SK-N-SH (cell line): ENCODE results near the gene VWA5B1.

Experiments used
- CTCF ChIP-seq: fragments of 200-600 bp; sonication (generic); IDR thresholded peaks from 2 replicates; pipeline ENCODE4 v1.6.1; 2017; ENCODE audit warnings: antibody characterized with exemption, mild to moderate bottlenecking, moderate library complexity
- ELF1 ChIP-seq: IDR thresholded peaks from 2 replicates; pipeline ENCODE4 v1.4.0; 2012
- EZH2phosphoT487 ChIP-seq: fragments of 200-600 bp; sonication (generic); IDR thresholded peaks from 2 replicates; pipeline ENCODE4 v1.6.1; 2017; ENCODE audit warnings: low read depth, mixed run types, mild to moderate bottlenecking, antibody characterized with exemption, moderate library complexity, borderline replicate concordance
- FOXM1 ChIP-seq: IDR thresholded peaks from 2 replicates; pipeline ENCODE4 v1.4.0; 2012; ENCODE audit warnings: low read depth, mild to moderate bottlenecking
- MAX ChIP-seq: IDR thresholded peaks from 2 replicates; pipeline ENCODE4 v1.4.0; 2012; ENCODE audit warnings: low read depth
- POLR2AphosphoS5 ChIP-seq: IDR thresholded peaks from 2 replicates; pipeline ENCODE4 v1.6.1; 2012; ENCODE audit warnings: low read depth, low read length
- RAD21 ChIP-seq: IDR thresholded peaks from 2 replicates; pipeline ENCODE4 v1.6.1; 2012; ENCODE audit warnings: mild to moderate bottlenecking, low read length
- TAF1 ChIP-seq: IDR thresholded peaks from 2 replicates; pipeline ENCODE4 v1.6.1; 2012; ENCODE audit warnings: low read depth, mild to moderate bottlenecking, low read length, moderate library complexity, borderline replicate concordance
- TEAD4 ChIP-seq: IDR thresholded peaks from 2 replicates; pipeline ENCODE4 v1.4.0; 2012; ENCODE audit warnings: mild to moderate bottlenecking, borderline replicate concordance; ENCODE audit not compliant: insufficient read depth

GRCh38 chr1:20265250-20265649, 25.4 kb upstream of the VWA5B1 start:
- TF ChIP-seq CTCF (no peak), ELF1 (no peak), MAX (no peak), FOXM1 (no peak), EZH2phosphoT487 (no peak), POLR2AphosphoS5 (no peak), RAD21 (no peak), TEAD4 (no peak), TAF1 (no peak)
